ENCODE measurements around the gene GPHB5. TPM values are rescaled to one million over a fixed set of nuclear protein-coding genes. Genes with fewer than 3 reads are reported as not detected.

Gene GPHB5
- total and polyA plus RNA-seq, 9 donors, result not detected

- H3K9me3 ChIP-seq, result no peaks in the 10 kb centered on the region
- H3K27ac ChIP-seq, result no peak overlapping the region
- intact Hi-C loops (cut with DNase I), result no loop called here
- no peak for DNase-seq
- no peaks in the 10 kb centered on the region for H3K36me3 ChIP-seq
- H3K4me1 ChIP-seq (ENCODE audit: insufficient read depth), result peaks cover 1% of the 10 kb centered on the region
- 69 to 85% (median 75%) methylated on average over 1 of the region's 1 CpG for WGBS, 3 donors
- no peak overlapping the region for H3K4me3 ChIP-seq
- TF ChIP-seq CTCF (IDR thresholded peaks at IDR 0.05), result no peak
- no peak for TF ChIP-seq POLR2A (IDR thresholded peaks at IDR 0.05)
- no peak for TF ChIP-seq EP300 (IDR thresholded peaks at IDR 0.05)
- no peaks in the 10 kb centered on the region for H3K27me3 ChIP-seq
These were observed 52.6 kb downstream of the GPHB5 start for GRCh38 chr14:63266106-63266505.

Other genes with a start within 250 kb of the GPHB5 start
- gene RHOJ, start 114.5 kb downstream of the GPHB5 start, total RNA-seq, result 10 to 100 TPM in 4 of 7 donors, 1 to 10 TPM in 3; 4.9 to 22.0 (median 16.1) TPM
- gene RHOJ, start 114.5 kb downstream of the GPHB5 start, polyA plus RNA-seq, result 10 to 100 TPM; 15.7 to 32.9 TPM
- gene PPP2R5E, start 224.4 kb upstream of the GPHB5 start, total RNA-seq, result 10 to 100 TPM; 16.3 to 44.1 (median 36.2) TPM
- gene PPP2R5E, start 224.4 kb upstream of the GPHB5 start, polyA plus RNA-seq, result 10 to 100 TPM in 1 of 2 donors, 1 to 10 TPM in 1; 9.3 to 26.9 TPM